HepG2 (cell line): ENCODE measurements around the gene RUVBL2. TPM values are rescaled to one million over a fixed set of nuclear protein-coding genes. Genes with fewer than 3 reads are reported as not detected.

Source experiments
- ATAC-seq: fragments of 200-7000 bp; cut with Tn5 transposase; 3 replicates; pipeline ENCODE4 v1.9.1; 2020; ENCODE audit warnings: mild to moderate bottlenecking, moderate library complexity
- BruUV-seq: library from RNA; stranded (reverse); fragments of 400-500 nt; replicated peaks from 2 replicates; lab custom pipeline; 2021; lab: Mats Ljungman, UMichigan
- CTCF ChIA-PET: fragments of 300-600 bp; formaldehyde crosslinking; extraction: SDS; loops from one replicate; lab custom pipeline; 2021; ENCODE audit warnings: low total read pairs, inconsistent platforms, low intra/inter-chr PET ratio; lab: Yijun Ruan, JAX
- POLR2A ChIA-PET: fragments of 350-600 bp; sonication (Branson Sonifier 250); formaldehyde crosslinking; loops from one replicate; lab custom pipeline; 2020; ENCODE audit warnings: antibody characterized with exemption, inconsistent platforms; lab: Yijun Ruan, JAX
- DNase-seq: peaks from one replicate; pipeline ENCODE4 v3.0.0-alpha.2; 2015; ENCODE audit warnings: low spot score
- FAIRE-seq: peaks from 3 replicates; lab custom pipeline; 2011; peaks lifted over from hg19 to GRCh38; lab: Jason Lieb, UNC
- H2AFZ ChIP-seq: one replicate; pipeline ENCODE4 v1.6.1; 2011; ENCODE audit warnings: low read length, inconsistent platforms
- H3K27ac ChIP-seq: fragments of 300-600 bp; 3 replicates; pipeline ENCODE4 v1.8.0; 2011; ENCODE audit warnings: mixed run types, mild to moderate bottlenecking, mixed read lengths, low read length, inconsistent platforms; ENCODE audit not compliant: insufficient read depth; ENCODE audit errors: extremely low read length
- H3K27me3 ChIP-seq, 2 experiments: fragments of 200-600 bp in 1 of 2; 2 replicates in 1 of 2; 3 replicates in 1 of 2; pipeline versions ENCODE4 v1.6.0 to v1.8.0; 2011; ENCODE audit warnings: low read length in 2 of 2, mild to moderate bottlenecking in 2 of 2, moderate library complexity in 2 of 2, inconsistent platforms in 1 of 2; ENCODE audit not compliant: insufficient read depth in 2 of 2, control insufficient read depth in 1 of 2
- H3K36me3 ChIP-seq, 2 experiments: fragments of 200-600 bp in 1 of 2; replicated peaks in 1 of 2; 2 replicates in 1 of 2; 3 replicates in 1 of 2; pipeline versions ENCODE4 v1.5.1 to v1.8.0; 2011; ENCODE audit warnings: low read length in 2 of 2, inconsistent platforms in 1 of 2; ENCODE audit not compliant: insufficient read depth in 2 of 2, control insufficient read depth in 1 of 2
- H3K4me1 ChIP-seq: 2 replicates; pipeline ENCODE4 v1.5.1; 2012; ENCODE audit warnings: low read length, inconsistent platforms; ENCODE audit not compliant: insufficient read depth
- H3K4me2 ChIP-seq: 2 replicates; pipeline ENCODE4 v1.6.0; 2011; ENCODE audit warnings: low read depth, low read length, inconsistent platforms
- H3K4me3 ChIP-seq, 3 experiments: fragments of 200-600 bp in 1 of 3; sonication (generic), shearing (Covaris generic) in 1 of 3; replicated peaks in 1 of 3; 2 replicates each; pipeline ENCODE4 v1.5.1; 2011 to 2016; ENCODE audit warnings: low read length in 3 of 3, inconsistent platforms in 2 of 3, low read depth in 2 of 3, mild to moderate bottlenecking in 2 of 3, control low read depth in 1 of 3, mixed read lengths in 1 of 3; ENCODE audit not compliant: insufficient read depth in 1 of 3
- H3K79me2 ChIP-seq: one replicate; pipeline ENCODE4 v1.6.1; 2011; ENCODE audit warnings: low read length, inconsistent platforms; ENCODE audit not compliant: insufficient read depth
- H3K9ac ChIP-seq: 2 replicates; pipeline ENCODE4 v1.6.0; 2011; ENCODE audit warnings: mild to moderate bottlenecking, low read depth, low read length, inconsistent platforms; ENCODE audit not compliant: insufficient read depth
- H3K9me3 ChIP-seq: 2 replicates; pipeline ENCODE4 v1.5.1; 2012; ENCODE audit warnings: mild to moderate bottlenecking, low read length
- H4K20me1 ChIP-seq: 2 replicates; pipeline ENCODE4 v1.6.0; 2011; ENCODE audit warnings: inconsistent platforms, mild to moderate bottlenecking, low read length, moderate library complexity; ENCODE audit not compliant: insufficient read depth
- ARID5B ChIP-seq: IDR thresholded peaks from 2 replicates; pipeline ENCODE4 v1.4.0; 2020; ENCODE audit warnings: mild to moderate bottlenecking, missing genetic modification reagents
- FOXA1 ChIP-seq, 2 experiments: fragments of 450-650 bp in 1 of 2; sonication (generic) in 1 of 2; formaldehyde crosslinking in 1 of 2; IDR thresholded peaks; 2 replicates each; pipeline versions ENCODE4 v1.4.0 to v1.6.1; 2016 to 2020; ENCODE audit warnings: missing genetic modification reagents in 1 of 2
- GTF3A ChIP-seq: sonication (generic); formaldehyde crosslinking; conservative IDR thresholded peaks from 2 replicates; pipeline ENCODE4 v1.4.0; 2020; ENCODE audit warnings: mild to moderate bottlenecking, missing genetic modification reagents
- HNF1B ChIP-seq: sonication (generic); formaldehyde crosslinking; IDR thresholded peaks from 2 replicates; pipeline ENCODE4 v1.5.1; 2020; ENCODE audit warnings: mild to moderate bottlenecking, moderate library complexity, missing genetic modification reagents
- HOXA7 ChIP-seq: sonication (generic); formaldehyde crosslinking; IDR thresholded peaks from 2 replicates; pipeline ENCODE4 v1.8.1; 2022; ENCODE audit warnings: mild to moderate bottlenecking, missing genetic modification reagents, moderate library complexity
- HOXA9 ChIP-seq: sonication (generic); formaldehyde crosslinking; IDR thresholded peaks from 2 replicates; pipeline ENCODE4 v1.8.1; 2022; ENCODE audit warnings: missing genetic modification reagents, mild to moderate bottlenecking, moderate library complexity, borderline replicate concordance
- MATR3 ChIP-seq: sonication (generic); formaldehyde crosslinking; IDR thresholded peaks from 2 replicates; pipeline ENCODE4 v1.4.0; 2020; ENCODE audit warnings: missing genetic modification reagents
- MED1 ChIP-seq: sonication (generic); formaldehyde crosslinking; IDR thresholded peaks from 2 replicates; pipeline ENCODE4 v1.4.0; 2020; ENCODE audit warnings: missing genetic modification reagents
- NFRKB ChIP-seq: fragments of 450-650 bp; IDR thresholded peaks from 2 replicates; pipeline ENCODE4 v1.6.1; 2017
- TARDBP ChIP-seq: sonication (generic); formaldehyde crosslinking; IDR thresholded peaks from 2 replicates; pipeline ENCODE4 v1.8.0; 2022; ENCODE audit warnings: mild to moderate bottlenecking, missing genetic modification reagents
- TCF7L2 ChIP-seq: IDR thresholded peaks from 2 replicates; pipeline ENCODE4 v1.6.1; 2011; ENCODE audit warnings: mild to moderate bottlenecking, low read depth, low read length, moderate library complexity
- THYN1 ChIP-seq: sonication (generic); formaldehyde crosslinking; IDR thresholded peaks from 2 replicates; pipeline ENCODE4 v1.8.1; 2023; ENCODE audit warnings: low read depth, mild to moderate bottlenecking, moderate library complexity, missing genetic modification reagents, borderline replicate concordance
- XBP1 ChIP-seq: sonication (generic); formaldehyde crosslinking; IDR thresholded peaks from 2 replicates; pipeline ENCODE4 v1.5.0; 2020; ENCODE audit warnings: missing genetic modification reagents
- ZNF460 ChIP-seq: sonication (generic); formaldehyde crosslinking; IDR thresholded peaks from 2 replicates; pipeline ENCODE4 v1.5.1; 2020; ENCODE audit warnings: missing genetic modification reagents, mild to moderate bottlenecking, borderline replicate concordance
- ZNF576 ChIP-seq: sonication (generic); formaldehyde crosslinking; IDR thresholded peaks from 2 replicates; pipeline ENCODE4 v1.4.0; 2020; ENCODE audit warnings: mild to moderate bottlenecking, missing genetic modification reagents
- ZNF619 ChIP-seq: sonication (generic); formaldehyde crosslinking; IDR thresholded peaks from 2 replicates; pipeline ENCODE4 v1.4.0; 2020; ENCODE audit warnings: mild to moderate bottlenecking, missing genetic modification reagents
- ZNF770 ChIP-seq: sonication (generic); formaldehyde crosslinking; IDR thresholded peaks from 2 replicates; pipeline ENCODE4 v1.5.0; 2020; ENCODE audit warnings: mild to moderate bottlenecking, missing genetic modification reagents
- WGBS: methylation state at CpG from one replicate; pipeline ENCODE4 v1.1.6; 2017; ENCODE audit warnings: low lambda C conversion rate; 5-methylcytosine and 5-hydroxymethylcytosine counted together
- in situ Hi-C: cut with HindIII; loops from 2 replicates; pipeline ENCODE4 v1.10.0; 2017; ENCODE audit warnings: low pct_unique_long_range_greater_than_20kb; ENCODE audit not compliant: extremely low pct_ligation_motif_present
- intact Hi-C: fragments of 100-400 bp; cut with micrococcal nuclease; formaldehyde crosslinking; loops from one replicate; pipeline ENCODE4 v1.10.0; 2022; ENCODE audit not compliant: unreplicated experiment
- polyA plus RNA-seq, 8 experiments: library from polyadenylated mRNA; depleted of rRNA in 3 of 8; stranded (reverse) in 7 of 8; unstranded in 1 of 8; fragments of >200 nt; fragmentation: Illumina TruSeq in 4 of 8; extraction: Trizol in 4 of 8; gene quantifications; 2 replicates each; pipeline versions ENCODE4 v1.2.1 to v1.2.3, GENCODE V29; 2011 to 2016; ENCODE audit warnings: low read depth in 4 of 8, missing spikeins in 1 of 8, mixed read lengths in 1 of 8; ENCODE audit not compliant: insufficient read depth in 1 of 8
- total RNA-seq, 5 experiments: library from RNA; depleted of rRNA; stranded (reverse); fragments of >200 nt; fragmentation: Illumina TruSeq; extraction: Trizol; gene quantifications; 2 replicates each; pipeline ENCODE4 v1.2.3, GENCODE V29; 2016; ENCODE audit warnings: low read depth in 1 of 5

Gene RUVBL2
- total and polyA plus RNA-seq, 2 of the 13 experiments (the other 11 are each of a cell fraction or from before 2014, with no cell fraction given): 120 to 122 TPM

- POLR2A ChIA-PET: no interaction called here
- Histone ChIP-seq H3K4me3 (no peak overlapping the region), H3K27me3 (no peaks in the 10 kb centered on the region), H3K9me3 (peaks cover 5% of the 10 kb centered on the region; the same call in 1 of the 2 replicates), H4K20me1 (no peaks in the 10 kb centered on the region), H3K4me1 (peaks cover 50% of the 10 kb centered on the region), H3K27ac (no peak overlapping the region), H3K9ac (no peak overlapping the region), H2AFZ (no peak overlapping the region), H3K4me2 (no peak overlapping the region), H3K36me3 (no peaks in the 10 kb centered on the region), H3K79me2 (no peaks in the 10 kb centered on the region)
- in situ Hi-C loops: no loop called here
- WGBS: 50% methylated on average over 5 of the region's 5 CpGs
- CTCF ChIA-PET: no interaction called here
- intact Hi-C loops: no loop called here
- no TSS peak for BruUV-seq
- DNase-seq (no peak), ATAC-seq (no peak), FAIRE-seq (no peak)
- no peak for TF ChIP-seq MED1
- no peak for TF ChIP-seq ZNF576
- TF ChIP-seq TCF7L2: no peak
- TF ChIP-seq ZNF770 (CRISPR knock-in tag): peak; percentile 86
- no peak for TF ChIP-seq XBP1 (CRISPR knock-in tag)
- TF ChIP-seq FOXA1 (IDR thresholded peaks at IDR 0.05): no peak
- TF ChIP-seq FOXA1 (CRISPR knock-in tag; IDR thresholded peaks at IDR 0.05): no peak
- TF ChIP-seq TARDBP (CRISPR knock-in tag): no peak
- no peak for TF ChIP-seq HOXA7 (CRISPR knock-in tag)
- TF ChIP-seq ZNF460: peak; percentile 24; the same call in 1 of the 2 replicates
- no peak for TF ChIP-seq THYN1 (CRISPR knock-in tag)
- no peak for TF ChIP-seq ARID5B (CRISPR knock-in tag)
- TF ChIP-seq MATR3 (CRISPR knock-in tag): no peak
- no peak for TF ChIP-seq NFRKB
- TF ChIP-seq HOXA9 (CRISPR knock-in tag): no peak
- no peak for TF ChIP-seq HNF1B
- no peak for TF ChIP-seq ZNF619 (CRISPR knock-in tag)
- no peak for TF ChIP-seq GTF3A (CRISPR knock-in tag)
These were observed 48.3 kb upstream of the RUVBL2 start for GRCh38 chr19:48945415-48945814.
